ENCODE measurements around the gene C4orf50.

Gene C4orf50

GRCh38 chr4:5912614-5913019 is 105.6 kb downstream of the C4orf50 start:
- no peak for TF ChIP-seq CTCF (IDR thresholded peaks at IDR 0.05; ENCODE audit: control insufficient read depth, insufficient read depth, low read depth, low read length, missing control alignments)
- H3K4me3 ChIP-seq (ENCODE audit: control insufficient read depth, low read depth, low read length), result no peak overlapping the region
- no peak for DNase-seq (ENCODE audit: low read depth)

GRCh38 chr4:5908876-5909427 is 109.3 kb downstream of the C4orf50 start:
- no peak for TF ChIP-seq CTCF (IDR thresholded peaks at IDR 0.05; ENCODE audit: control insufficient read depth, insufficient read depth, low read depth, low read length, missing control alignments)
- no peak for DNase-seq (ENCODE audit: low read depth)
- no peak overlapping the region for H3K4me3 ChIP-seq (ENCODE audit: control insufficient read depth, low read depth, low read length)

- DNase-seq (ENCODE audit: low read depth), result no peak
- TF ChIP-seq CTCF (IDR thresholded peaks at IDR 0.05; ENCODE audit: control insufficient read depth, insufficient read depth, low read depth, low read length, missing control alignments), result no peak
- no peak overlapping the region for H3K4me3 ChIP-seq (ENCODE audit: control insufficient read depth, low read depth, low read length)
Observed at GRCh38 chr4:5906191-5906590, 112.0 kb downstream of the C4orf50 start.

- DNase-seq (ENCODE audit: low read depth), result no peak
- H3K4me3 ChIP-seq (ENCODE audit: control insufficient read depth, low read depth, low read length), result no peak overlapping the region
- TF ChIP-seq CTCF (IDR thresholded peaks at IDR 0.05; ENCODE audit: control insufficient read depth, insufficient read depth, low read depth, low read length, missing control alignments), result no peak
Observed at GRCh38 chr4:5905714-5906113, 112.5 kb downstream of the C4orf50 start.

- DNase-seq (ENCODE audit: low read depth), result no peak
- TF ChIP-seq CTCF (IDR thresholded peaks at IDR 0.05; ENCODE audit: control insufficient read depth, insufficient read depth, low read depth, low read length, missing control alignments), result no peak
- H3K4me3 ChIP-seq (ENCODE audit: control insufficient read depth, low read depth, low read length), result no peak overlapping the region
Observed at GRCh38 chr4:5900844-5901243, 117.4 kb downstream of the C4orf50 start.

GRCh38 chr4:5899881-5900280 is 118.3 kb downstream of the C4orf50 start:
- no peak for TF ChIP-seq CTCF (IDR thresholded peaks at IDR 0.05; ENCODE audit: control insufficient read depth, insufficient read depth, low read depth, low read length, missing control alignments)
- DNase-seq (ENCODE audit: low read depth), result no peak
- H3K4me3 ChIP-seq (ENCODE audit: control insufficient read depth, low read depth, low read length), result no peak overlapping the region

GRCh38 chr4:5899396-5899795 is 118.8 kb downstream of the C4orf50 start:
- no peak for DNase-seq (ENCODE audit: low read depth)
- H3K4me3 ChIP-seq (ENCODE audit: control insufficient read depth, low read depth, low read length), result no peak overlapping the region
- TF ChIP-seq CTCF (IDR thresholded peaks at IDR 0.05; ENCODE audit: control insufficient read depth, insufficient read depth, low read depth, low read length, missing control alignments), result no peak

Measured in AG09309 (cell line).